Breast epithelium (tissue), 3 donors: ENCODE measurements around the gene ASAP2.

ENCODE experiments used
- POLR2AphosphoS5 ChIP-seq, 3 donors: sonication (generic); formaldehyde crosslinking; IDR thresholded peaks; one replicate each; pipeline ENCODE4 v1.6.1; 2017; ENCODE audit warnings: antibody characterized with exemption in 3 of 3
- TF ChIP-seq, protein P1 (sequence below), 3 donors: fragments of 450-650 bp; IDR thresholded peaks; one replicate each; pipeline ENCODE4 v1.5.1; 2016 to 2017; ENCODE audit warnings: antibody characterized with exemption in 3 of 3, mild to moderate bottlenecking in 3 of 3, moderate library complexity in 3 of 3

DNA sequence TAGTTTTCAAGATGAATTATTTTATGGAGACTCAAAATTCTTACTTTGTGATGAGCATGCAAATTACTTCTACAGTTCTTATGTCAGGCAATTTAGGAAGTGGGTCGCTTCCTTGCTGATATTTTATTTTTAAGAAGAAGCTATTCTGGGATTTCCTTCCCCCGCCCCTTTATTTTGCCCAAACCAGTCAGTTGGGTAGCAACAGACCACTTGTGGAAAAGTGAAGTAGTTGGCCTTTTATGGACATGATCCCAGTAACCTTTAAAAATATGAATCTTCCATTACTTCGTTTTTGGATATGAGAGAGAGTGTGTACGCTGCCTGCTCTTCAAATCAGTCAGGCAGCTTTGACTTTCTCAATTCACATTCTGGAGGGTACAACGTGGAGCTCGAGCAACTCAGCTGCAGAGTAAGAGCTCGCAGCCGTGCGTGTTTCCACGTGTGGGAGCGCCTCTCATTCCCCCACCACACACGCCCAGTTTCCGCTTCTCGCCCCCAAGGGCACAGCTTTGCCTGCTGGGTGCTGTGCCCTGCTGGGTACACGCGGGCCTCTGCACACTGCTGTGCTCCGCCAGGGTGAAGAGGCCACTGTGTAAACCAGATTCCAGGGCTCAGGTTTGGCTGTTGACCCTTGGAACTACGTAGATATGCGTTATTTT, 124.1 kb downstream of the ASAP2 start:
- TF ChIP-seq POLR2AphosphoS5 (IDR thresholded peaks at IDR 0.05), result no peak
- TF ChIP-seq, protein P1, sequence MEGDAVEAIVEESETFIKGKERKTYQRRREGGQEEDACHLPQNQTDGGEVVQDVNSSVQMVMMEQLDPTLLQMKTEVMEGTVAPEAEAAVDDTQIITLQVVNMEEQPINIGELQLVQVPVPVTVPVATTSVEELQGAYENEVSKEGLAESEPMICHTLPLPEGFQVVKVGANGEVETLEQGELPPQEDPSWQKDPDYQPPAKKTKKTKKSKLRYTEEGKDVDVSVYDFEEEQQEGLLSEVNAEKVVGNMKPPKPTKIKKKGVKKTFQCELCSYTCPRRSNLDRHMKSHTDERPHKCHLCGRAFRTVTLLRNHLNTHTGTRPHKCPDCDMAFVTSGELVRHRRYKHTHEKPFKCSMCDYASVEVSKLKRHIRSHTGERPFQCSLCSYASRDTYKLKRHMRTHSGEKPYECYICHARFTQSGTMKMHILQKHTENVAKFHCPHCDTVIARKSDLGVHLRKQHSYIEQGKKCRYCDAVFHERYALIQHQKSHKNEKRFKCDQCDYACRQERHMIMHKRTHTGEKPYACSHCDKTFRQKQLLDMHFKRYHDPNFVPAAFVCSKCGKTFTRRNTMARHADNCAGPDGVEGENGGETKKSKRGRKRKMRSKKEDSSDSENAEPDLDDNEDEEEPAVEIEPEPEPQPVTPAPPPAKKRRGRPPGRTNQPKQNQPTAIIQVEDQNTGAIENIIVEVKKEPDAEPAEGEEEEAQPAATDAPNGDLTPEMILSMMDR (IDR thresholded peaks at IDR 0.05), result no peak
